ENCODE results near the gene RORC. TPM values are rescaled to one million over a fixed set of nuclear protein-coding genes. Genes with fewer than 3 reads are reported as not detected.

RORC gene
- total RNA-seq, 1 experiment from 2014 or later: 0.44 TPM

- Mint-ChIP-seq H3K4me1 (peaks cover 13% of the 10 kb centered on the region), H3K4me3 (no peak overlapping the region), H3K27me3 (ENCODE audit: low read depth) (peaks cover 9% of the 10 kb centered on the region), H3K9me3 (no peaks in the 10 kb centered on the region), H3K27ac (no peak overlapping the region), H3K36me3 (no peaks in the 10 kb centered on the region; the same call in 1 of the 2 replicates)
- CTCF ChIA-PET: interaction anchor here (1.0 to 2.6 kb wide), 4 partner anchors 11 to 113 kb away, joined by 3 to 10 read pairs (median 4); no protein-coding TSS in a partner anchor
- ATAC-seq (no peak), DNase-seq (ENCODE audit: low spot score) (no peak)
- TF ChIP-seq NR2C2 (CRISPR knock-in tag; IDR thresholded peaks at IDR 0.05): no peak
- no peak for TF ChIP-seq TP53 (CRISPR knock-in tag; IDR thresholded peaks at IDR 0.05)
- no peak for TF ChIP-seq GABPB1 (CRISPR knock-in tag; IDR thresholded peaks at IDR 0.05)
- no peak for TF ChIP-seq FOXK1 (CRISPR knock-in tag; IDR thresholded peaks at IDR 0.05)
- no peak for TF ChIP-seq E2F5 (CRISPR knock-in tag; IDR thresholded peaks at IDR 0.05)
- TF ChIP-seq ZNF317 (CRISPR knock-in tag; IDR thresholded peaks at IDR 0.05; ENCODE audit: borderline replicate concordance, low read depth): no peak
- no peak for TF ChIP-seq GTF2I (CRISPR knock-in tag; conservative IDR thresholded peaks at IDR 0.05)
- TF ChIP-seq EMX1 (CRISPR knock-in tag; IDR thresholded peaks at IDR 0.05): no peak
- TF ChIP-seq ATF2 (CRISPR knock-in tag; IDR thresholded peaks at IDR 0.05; ENCODE audit: borderline replicate concordance, low read depth): no peak
- TF ChIP-seq IRF1 (CRISPR knock-in tag; IDR thresholded peaks at IDR 0.05): no peak
- no peak for TF ChIP-seq ZMAT4 (CRISPR knock-in tag; IDR thresholded peaks at IDR 0.05)
- no peak for TF ChIP-seq NR3C1 (CRISPR knock-in tag; conservative IDR thresholded peaks at IDR 0.05; ENCODE audit: low read depth)
- POLR2A ChIA-PET: interaction anchor here (0.6 kb wide), 1 partner anchor 1204 kb away, joined by 6 read pairs; no protein-coding TSS in a partner anchor
Observed at GRCh38 chr1:151847867-151848596, 16.4 kb upstream of the RORC start.

- peak overlapping the region; percentile 11; the same call in 1 of the 2 replicates for H3K27ac Mint-ChIP-seq
- ChIA-PET POLR2A (interaction anchor here (1.4 kb wide), 1 partner anchor 10 kb away, joined by 5 read pairs; no protein-coding TSS in a partner anchor), CTCF (interaction anchor here (0.7 to 2.6 kb wide), 6 partner anchors 10 to 253 kb away, joined by 3 to 10 read pairs (median 4); no protein-coding TSS in a partner anchor)
- no peaks in the 10 kb centered on the region for H3K9me3 Mint-ChIP-seq
- peaks cover 13% of the 10 kb centered on the region for H3K4me1 Mint-ChIP-seq
- TF ChIP-seq ZNF671 (CRISPR knock-in tag; IDR thresholded peaks at IDR 0.05): no peak
- TF ChIP-seq PREB (CRISPR knock-in tag; IDR thresholded peaks at IDR 0.05; ENCODE audit: borderline replicate concordance): no peak
- DNase-seq (ENCODE audit: low spot score): no peak
- no peak overlapping the region for H3K4me3 Mint-ChIP-seq
- peaks cover 12% of the 10 kb centered on the region for H3K27me3 Mint-ChIP-seq (ENCODE audit: low read depth)
- peaks cover under 1% of the 10 kb centered on the region for H3K36me3 Mint-ChIP-seq
- no peak for ATAC-seq
Observed at GRCh38 chr1:151846686-151847237, 15.2 kb upstream of the RORC start.

GRCh38 chr1:151846062-151846568, 14.5 kb upstream of the RORC start:
- ATAC-seq (peak; percentile 90), DNase-seq (ENCODE audit: low spot score) (no peak)
- TF ChIP-seq ATF6 (CRISPR knock-in tag; IDR thresholded peaks at IDR 0.05) (no peak), ZNF532 (CRISPR knock-in tag; IDR thresholded peaks at IDR 0.05; ENCODE audit: borderline replicate concordance) (no peak), ATF1 (CRISPR knock-in tag; IDR thresholded peaks at IDR 0.05) (no peak), MXD4 (CRISPR knock-in tag; IDR thresholded peaks at IDR 0.05; ENCODE audit: borderline replicate concordance) (no peak), GABPB1 (CRISPR knock-in tag; IDR thresholded peaks at IDR 0.05) (no peak)

More at GRCh38 chr1:151846062-151846568, 14.5 kb upstream of the RORC start:
- Mint-ChIP-seq H3K27ac (peak overlapping the region; percentile 11; the same call in 1 of the 2 replicates), H3K9me3 (no peaks in the 10 kb centered on the region), H3K4me1 (peaks cover 13% of the 10 kb centered on the region), H3K4me3 (no peak overlapping the region), H3K36me3 (peaks cover 3% of the 10 kb centered on the region), H3K27me3 (ENCODE audit: low read depth) (peaks cover 9% of the 10 kb centered on the region)
- POLR2A ChIA-PET: interaction anchor here (1.4 kb wide), 1 partner anchor 9 kb away, joined by 5 read pairs; no protein-coding TSS in a partner anchor
- CTCF ChIA-PET: interaction anchor here (0.7 to 2.6 kb wide), 7 partner anchors 10 to 252 kb away, joined by 3 to 10 read pairs (median 4); partner anchors contain the start of gene MRPL9

Measured in WTC11 (cell line).